ENCODE measurements around the gene COL1A2.

The COL1A2 gene

DNA sequence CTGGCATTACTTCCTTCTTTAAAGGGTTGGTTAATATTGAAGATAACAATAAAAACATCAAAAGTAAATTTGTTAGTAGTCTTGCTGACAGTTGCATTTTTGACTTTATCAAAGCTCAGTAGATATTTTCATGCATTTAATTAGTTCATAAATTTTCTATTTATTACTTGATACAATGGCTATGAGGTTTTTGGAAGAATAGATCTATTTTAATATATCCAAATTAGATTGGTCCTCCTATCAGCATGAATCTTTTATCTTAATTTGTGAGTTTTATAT is 16.4 kb downstream of the COL1A2 start:
- DNase-seq, result no peak

DNA sequence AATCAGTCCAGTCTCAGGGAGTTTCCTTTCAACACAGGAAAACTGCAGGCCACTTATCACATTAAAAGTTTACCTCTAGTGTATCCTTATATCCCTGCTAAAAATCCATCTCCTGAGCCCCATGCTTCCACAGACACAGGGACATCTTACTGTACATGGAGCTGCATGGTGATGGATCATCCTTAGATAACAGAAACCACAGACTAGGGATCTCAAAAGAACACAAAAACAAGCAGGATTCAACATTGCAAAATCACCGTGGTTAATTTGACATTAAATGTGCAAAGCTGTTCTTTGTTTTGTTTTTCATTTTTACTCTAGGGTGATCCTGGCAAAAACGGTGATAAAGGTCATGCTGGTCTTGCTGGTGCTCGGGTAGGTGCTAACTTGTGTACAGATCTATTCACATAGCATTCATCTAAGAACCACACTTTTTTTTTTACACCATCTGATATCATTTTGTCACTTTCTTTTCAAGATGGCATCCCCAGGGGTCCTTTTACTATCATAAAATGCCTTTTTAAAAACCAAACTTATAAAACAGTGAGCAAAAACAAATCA is 18.1 kb downstream of the COL1A2 start:
- no peak for DNase-seq

DNA sequence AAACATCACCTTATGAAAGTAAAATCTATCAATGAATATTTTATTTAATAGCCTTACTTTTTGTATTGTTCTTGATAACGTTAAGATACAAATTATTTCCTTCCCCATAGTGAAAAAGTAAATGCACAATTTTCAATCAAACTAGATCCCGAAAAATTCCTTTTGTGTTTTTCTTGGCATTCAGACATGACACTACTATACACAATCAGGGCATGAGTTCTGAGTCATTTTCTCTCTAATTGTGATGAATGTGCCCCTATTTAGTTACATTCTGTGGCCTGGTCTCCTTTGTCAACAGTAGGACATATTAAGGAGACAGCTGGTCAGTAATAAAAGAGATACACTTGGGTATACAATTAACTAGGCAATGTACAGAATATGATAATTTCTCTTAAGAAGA is 19.8 kb downstream of the COL1A2 start:
- peak; percentile 68 for DNase-seq

DNA sequence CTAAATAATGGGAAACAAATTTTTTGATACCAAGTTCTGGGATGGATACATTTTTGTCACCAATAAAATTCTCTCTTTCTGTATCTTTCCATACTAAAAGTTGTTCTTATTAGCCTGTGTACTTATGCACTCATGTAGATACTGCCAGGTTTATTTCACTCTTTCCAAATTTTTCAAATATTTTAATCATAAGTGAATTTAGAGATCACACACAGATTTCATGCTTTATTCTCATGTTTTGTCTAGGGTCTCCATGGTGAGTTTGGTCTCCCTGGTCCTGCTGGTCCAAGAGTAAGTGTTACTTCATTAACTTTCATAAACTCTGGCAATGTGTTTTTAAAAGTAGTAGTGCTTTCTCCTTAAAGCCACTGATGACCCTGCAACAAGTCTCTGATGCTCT is 20.3 kb downstream of the COL1A2 start:
- DNase-seq, result no peak

DNA sequence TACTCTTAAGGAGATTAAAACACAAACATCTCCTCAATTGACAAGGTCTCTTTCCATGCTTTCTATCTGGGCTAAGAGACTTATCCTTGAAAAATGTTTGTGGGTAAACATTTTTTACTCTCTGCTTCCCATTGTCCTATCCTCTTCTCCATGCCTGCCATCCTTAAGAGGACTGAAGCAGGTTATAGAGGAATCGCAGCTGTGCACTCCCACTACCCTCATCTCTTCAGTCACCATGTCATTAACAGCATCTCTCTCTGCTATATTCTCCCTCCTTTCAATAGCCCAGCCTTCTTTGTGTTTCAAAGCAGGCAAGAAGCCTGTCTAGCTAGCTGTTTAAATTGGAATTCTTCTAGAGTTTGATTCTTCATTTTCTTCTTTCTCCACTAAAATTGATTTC is 22.6 kb downstream of the COL1A2 start:
- DNase-seq, result no peak

DNA sequence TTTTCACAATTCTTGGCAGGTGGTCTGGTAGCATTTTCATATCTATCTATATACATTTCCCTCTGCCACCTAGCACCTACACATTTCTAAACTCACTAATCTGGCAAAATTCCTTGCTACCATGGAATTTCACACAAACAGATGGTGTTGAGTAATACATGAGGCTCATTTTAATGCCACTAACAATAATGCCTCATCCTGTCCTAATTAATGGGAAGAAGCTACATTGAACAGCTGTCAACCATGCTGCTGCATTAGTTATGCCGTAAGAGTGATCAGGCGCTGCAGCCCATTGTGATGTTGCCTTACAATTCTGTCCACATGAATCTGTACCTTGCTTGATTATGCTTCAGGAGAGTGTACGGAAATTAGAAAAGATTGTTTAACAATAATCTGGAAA is 23.2 kb downstream of the COL1A2 start:
- DNase-seq, result peak; percentile 76

DNA sequence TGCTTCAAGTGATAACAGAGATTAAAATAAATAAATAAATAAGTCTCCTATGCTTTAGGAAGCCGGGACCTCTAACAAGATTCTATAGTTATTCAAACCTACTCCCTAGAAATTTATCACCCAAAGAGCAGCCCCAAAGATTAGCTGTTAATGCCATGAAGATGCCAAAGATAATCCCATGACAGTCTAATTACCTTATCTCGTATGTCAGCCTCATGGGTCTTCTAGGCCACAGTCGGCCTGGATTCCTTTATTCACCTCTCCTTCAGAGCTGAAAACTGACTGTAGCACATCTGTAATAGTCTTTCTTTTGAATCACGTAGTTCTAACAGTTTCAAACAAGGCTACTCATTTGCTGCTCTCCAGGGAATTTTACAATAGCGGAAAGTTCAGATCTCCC is 24.2 kb downstream of the COL1A2 start:
- no peak for DNase-seq

DNA sequence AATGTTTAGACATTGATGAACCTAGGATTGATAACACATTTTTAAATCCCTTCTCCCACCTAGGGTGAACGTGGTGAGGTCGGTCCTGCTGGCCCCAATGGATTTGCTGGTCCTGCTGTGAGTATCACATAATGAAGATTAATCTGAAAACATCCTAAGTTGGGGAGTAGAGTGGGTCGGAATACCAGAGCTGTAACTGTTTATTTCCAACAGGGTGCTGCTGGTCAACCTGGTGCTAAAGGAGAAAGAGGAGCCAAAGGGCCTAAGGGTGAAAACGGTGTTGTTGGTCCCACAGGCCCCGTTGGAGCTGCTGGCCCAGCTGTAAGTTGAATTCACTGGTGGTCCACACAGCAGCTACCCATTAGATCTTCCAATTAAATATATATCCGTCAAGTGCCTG is 25.6 kb downstream of the COL1A2 start:
- DNase-seq, result peak; percentile 37

DNA sequence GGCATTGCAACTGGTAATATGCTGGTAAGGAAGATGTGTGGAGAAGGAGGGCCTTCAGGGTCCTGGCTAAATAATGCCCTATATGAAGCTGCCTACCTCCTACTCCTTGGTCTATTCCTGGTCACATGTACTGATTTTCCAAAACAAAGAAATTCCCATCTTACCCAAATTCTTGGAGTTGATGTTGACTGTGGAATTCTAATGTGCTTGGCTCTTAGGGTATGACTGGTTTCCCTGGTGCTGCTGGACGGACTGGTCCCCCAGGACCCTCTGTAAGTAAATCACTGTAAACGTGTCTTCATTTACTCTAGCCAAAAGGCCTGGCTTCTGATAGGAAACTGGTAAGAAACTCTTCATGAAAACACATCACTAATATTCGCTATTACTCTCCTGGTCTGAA is 27.0 kb downstream of the COL1A2 start:
- peak; percentile 17 for DNase-seq

DNA sequence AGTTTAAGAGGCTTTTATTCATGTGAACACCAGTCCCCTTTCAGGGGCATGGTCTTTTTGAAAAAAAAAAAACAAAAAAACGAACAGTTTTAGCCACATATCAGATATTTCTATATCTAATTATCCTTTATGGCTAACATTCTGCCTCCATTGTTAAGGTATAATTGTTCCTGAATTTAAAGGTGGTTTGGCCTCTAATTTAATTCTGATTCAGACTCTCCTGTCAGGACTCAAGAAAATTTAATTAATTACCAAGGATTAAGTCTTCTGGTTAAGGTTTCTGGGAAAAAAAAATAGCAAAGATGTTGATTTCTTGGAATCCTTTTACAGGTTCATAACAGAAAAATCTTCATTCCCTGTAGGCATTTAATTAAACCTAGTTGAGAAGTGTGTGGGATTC is 27.4 kb downstream of the COL1A2 start:
- no peak for DNase-seq

DNA sequence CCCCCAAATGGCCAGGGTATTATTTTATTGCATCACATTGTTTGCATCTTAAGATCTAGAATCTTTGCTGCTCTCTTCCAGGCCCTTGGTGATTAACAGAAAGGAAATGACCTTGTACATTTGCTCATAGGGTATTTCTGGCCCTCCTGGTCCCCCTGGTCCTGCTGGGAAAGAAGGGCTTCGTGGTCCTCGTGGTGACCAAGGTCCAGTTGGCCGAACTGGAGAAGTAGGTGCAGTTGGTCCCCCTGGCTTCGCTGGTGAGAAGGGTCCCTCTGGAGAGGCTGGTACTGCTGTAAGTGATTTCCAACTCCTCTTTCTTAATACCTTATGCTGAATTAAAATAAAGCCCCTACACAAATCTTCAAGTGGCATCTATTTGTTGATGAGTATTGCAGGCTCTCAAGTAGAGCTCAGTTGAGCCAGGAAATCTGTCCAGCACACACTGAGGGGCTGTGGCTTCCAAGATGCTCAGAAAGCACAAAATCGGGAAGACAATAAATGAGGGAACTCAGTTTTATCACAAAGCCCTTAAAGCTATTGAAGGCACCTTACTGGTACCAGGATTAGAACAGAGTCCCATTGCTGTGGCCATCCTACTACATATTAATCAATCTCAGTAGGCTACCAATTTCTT is 28.2 kb downstream of the COL1A2 start:
- DNase-seq, result peak; percentile 25

DNA sequence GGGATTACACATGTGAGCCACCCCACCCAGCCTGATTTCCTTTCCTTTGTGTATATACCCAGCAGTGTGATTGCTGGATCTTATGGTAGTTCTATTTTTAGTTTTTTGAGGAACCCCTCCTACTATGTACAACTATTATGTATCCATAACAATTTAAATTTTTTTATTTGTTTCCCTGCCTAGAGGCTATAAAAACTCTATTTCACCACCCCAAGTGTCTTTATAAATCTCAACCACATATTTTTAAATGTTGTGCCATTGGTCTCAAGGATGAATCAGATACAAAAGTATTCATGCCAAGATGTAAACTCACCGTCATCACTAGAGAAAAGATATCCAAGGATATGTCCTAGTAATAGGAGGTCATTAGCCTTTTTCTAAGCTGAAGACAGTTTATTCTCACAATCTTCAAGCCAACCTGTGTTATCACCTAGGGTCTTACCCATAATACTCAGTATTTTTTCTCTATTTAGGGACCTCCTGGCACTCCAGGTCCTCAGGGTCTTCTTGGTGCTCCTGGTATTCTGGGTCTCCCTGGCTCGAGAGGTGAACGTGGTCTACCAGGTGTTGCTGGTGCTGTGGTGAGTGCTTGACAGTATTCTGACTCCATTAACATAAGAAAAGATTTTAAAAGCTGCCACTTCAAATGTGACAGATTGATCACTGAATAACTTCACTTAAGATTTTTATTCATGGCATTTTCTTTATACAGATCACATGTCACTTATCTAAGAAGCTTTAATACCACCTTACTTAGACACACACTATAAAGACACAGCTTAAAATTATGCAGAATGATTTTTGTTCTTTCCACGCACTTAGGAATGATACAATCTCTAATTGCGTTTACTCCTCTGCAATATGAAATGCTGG is 29.4 kb downstream of the COL1A2 start:
- DNase-seq, result peak; percentile 83

DNA sequence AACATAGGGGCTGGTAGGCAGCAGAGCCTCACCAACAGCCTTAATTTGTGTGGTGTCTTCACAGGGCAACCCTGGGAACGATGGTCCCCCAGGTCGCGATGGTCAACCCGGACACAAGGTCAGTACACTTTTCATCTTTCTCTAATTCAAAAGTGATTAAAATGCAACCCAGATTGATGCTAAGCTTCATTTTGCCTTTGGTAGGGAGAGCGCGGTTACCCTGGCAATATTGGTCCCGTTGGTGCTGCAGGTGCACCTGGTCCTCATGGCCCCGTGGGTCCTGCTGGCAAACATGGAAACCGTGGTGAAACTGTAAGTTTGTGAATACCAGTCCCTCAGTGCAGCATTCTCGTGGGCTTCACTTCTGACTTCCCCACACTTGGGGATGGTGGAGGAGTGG is 30.9 kb downstream of the COL1A2 start:
- peak; percentile 8 for DNase-seq

DNA sequence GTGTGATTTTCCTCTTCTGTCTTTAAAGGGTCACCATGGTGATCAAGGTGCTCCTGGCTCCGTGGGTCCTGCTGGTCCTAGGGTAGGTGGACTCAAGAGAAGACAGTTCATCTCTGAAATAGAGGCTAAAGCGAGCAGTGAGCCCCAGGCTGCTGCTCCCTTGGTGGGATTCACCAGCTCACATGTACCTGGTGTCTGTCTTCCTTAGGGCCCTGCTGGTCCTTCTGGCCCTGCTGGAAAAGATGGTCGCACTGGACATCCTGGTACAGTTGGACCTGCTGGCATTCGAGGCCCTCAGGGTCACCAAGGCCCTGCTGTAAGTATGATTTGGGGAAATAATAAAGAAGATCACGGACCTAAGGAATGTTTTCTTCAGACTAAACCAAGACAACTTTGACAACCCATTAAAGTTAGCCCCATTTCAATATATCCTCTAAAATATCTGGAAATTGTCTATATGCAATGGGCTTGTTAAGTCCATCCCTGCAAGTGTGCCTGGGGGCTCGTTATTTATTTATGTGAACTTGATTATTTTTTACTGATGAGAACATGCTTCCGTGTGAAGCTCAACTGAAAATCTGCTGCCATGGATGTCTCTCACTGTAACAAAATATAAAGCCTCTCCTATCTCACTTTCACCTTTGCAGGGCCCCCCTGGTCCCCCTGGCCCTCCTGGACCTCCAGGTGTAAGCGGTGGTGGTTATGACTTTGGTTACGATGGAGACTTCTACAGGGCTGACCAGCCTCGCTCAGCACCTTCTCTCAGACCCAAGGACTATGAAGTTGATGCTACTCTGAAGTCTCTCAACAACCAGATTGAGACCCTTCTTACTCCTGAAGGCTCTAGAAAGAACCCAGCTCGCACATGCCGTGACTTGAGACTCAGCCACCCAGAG is 32.5 kb downstream of the COL1A2 start:
- DNase-seq, result peak; percentile 33

DNA sequence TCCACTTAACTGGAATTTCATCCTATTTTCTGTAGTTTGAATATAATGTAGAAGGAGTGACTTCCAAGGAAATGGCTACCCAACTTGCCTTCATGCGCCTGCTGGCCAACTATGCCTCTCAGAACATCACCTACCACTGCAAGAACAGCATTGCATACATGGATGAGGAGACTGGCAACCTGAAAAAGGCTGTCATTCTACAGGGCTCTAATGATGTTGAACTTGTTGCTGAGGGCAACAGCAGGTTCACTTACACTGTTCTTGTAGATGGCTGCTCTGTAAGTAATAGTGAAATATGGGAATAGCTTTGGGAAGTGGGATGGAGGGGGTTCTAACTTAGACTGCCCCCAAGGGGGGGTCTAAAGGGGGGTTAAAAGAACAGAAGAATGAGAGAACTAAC is 34.5 kb downstream of the COL1A2 start:
- peak; percentile 12 for DNase-seq

DNA sequence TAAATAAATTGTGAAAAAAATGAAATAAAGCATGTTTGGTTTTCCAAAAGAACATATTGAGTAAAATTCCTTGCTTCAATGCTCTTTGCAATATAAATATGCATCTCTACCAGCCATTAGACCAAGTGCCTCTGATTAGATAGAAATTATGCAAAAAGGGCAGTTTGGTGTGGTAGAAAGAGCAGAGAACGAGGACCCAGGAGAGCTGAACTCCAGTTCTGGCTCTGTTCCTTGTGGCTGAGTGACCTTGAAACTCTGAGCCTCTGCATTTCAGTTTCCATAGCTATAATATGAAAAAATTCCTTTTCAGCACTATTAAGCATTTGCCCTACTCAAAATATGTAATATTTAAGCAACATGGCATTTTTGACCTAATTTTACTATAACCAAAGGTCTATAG is 36.5 kb downstream of the COL1A2 start:
- peak; percentile 53 for DNase-seq

DNA sequence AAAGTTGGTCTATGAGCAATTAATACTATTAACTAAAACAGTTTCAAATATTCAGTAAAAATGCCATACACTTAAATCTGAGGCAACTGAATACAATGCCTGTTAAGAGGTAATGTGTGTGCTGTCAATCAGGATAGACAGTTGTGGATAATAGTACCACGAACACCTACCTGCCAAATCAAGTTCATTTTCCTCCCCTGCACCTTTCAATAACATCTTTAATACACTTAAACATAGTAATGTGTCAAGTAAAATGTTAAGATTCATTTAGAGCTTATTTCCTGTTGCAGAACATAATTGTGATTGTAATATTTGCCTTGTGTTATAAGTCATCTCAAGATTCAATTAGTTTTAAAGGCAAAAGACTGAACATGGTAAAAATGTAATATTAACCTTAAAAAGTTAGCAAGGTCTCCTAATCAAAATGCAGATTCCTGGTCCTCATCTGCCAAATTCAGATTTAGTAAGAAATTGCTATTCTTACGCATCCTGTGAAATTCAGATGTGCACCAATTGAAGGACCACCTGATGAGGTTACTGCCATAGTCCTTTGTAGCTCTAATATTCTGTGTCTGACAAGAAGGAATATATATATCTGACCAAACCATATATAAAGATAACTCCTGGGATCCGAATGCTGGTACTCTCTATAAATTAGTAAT is 37.1 kb downstream of the COL1A2 start:
- peak; percentile 79 for DNase-seq

DNA sequence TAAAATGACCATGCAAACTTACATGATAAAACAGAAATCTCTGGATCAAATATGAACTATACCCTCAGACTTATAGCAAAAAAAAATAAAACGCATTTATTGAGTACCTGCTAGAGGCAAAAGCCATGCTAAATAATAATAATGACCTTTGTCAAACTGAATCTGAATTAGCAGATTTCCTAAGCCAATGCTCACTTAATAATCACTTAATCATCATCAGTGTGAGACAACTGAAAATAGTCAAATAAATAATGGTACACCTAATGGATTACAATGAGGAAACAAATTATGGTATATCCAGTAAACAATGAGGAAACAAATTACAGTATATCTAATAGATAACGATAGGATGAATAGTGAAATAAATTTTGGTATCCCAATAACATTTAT is 37.6 kb downstream of the COL1A2 start:
- no peak for DNase-seq

DNA sequence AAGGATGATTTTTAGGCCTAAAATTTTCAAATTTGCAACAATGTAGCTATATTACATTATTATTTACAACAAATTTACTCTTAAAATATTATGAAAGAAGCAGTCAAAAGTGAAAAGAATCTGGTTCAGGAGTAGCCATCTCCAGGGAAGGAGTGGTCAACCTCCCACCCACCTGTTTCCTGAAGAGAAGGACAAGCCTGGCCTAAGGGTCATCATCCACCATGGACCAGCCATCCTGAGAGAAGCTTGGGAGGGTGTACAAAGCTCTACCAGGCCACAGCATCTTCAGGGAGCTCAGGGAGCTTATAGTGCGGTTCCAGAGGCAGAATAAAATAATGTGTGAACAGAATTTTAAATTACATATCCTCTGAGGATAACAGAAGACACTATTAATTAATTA is 38.1 kb downstream of the COL1A2 start:
- DNase-seq, result peak; percentile 55

DNA sequence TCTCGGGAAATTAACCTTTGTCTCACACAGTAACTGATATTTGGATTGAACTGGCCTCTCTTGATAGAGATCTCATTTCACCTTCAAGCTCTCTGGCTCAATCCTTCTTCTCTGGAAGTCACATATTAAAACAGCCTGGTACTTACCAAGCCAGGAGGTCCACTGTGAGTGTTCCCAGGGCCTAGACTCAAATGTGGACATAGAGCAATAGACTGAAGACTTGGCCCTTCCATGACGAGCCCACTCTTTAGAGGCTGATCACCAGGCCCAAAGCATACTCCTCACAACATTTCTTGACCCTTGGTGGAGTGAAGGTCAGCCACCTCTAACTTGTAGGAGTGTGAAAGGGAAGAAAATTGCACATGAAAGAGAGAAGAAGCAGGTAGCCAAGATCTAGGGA is 38.5 kb downstream of the COL1A2 start:
- peak; percentile 29 for DNase-seq

DNA sequence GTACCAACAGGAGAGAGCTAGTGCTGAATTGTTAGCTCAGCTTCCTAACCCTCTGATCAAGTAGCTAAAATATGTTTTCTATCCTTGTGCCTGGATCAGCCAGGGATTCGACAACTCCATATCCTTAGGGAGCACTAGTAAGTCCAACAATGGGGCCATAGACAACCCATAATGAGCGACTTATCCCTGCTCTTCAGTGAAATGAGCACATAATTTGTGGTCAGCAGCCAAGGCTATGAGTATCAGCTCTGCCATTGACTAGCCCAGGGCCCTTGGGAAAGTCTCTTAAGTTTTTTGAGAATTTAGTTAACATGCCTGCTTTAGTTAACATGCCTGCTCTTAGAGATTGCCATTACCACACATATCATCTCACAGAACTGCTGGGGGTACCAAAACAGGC is 39.3 kb downstream of the COL1A2 start:
- DNase-seq, result peak; percentile 60

DNA sequence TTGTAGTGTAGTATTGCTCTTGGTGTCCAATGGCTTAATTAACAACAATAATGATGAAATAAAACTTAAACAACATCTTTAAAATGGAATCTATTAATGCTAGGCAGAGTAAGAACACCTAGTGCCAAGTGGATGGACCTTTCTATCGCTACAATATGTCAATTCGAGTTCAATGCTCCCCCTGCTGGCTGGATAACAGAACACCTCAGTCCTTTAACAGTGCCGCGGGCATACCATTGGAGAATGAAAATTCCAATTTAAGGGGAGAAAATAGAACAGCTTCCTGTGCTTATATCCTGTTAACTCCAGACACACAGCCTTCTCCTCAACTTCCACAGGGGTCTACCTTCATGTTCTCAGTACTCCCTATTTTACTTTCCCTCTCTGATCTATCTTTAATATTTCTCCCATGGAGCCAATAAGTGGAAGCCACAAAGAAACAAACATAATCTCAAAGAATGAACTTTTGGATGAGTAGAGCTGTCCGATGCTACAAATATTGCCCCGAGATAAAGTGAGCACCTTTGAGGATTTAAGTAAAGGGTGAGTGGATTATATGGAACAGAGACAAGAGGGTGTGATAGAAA is 41.4 kb downstream of the COL1A2 start:
- peak; percentile 76 for DNase-seq

Data from fibroblast of skin of abdomen (primary cell).